DMS114 treated with DMSO at 0.1 percent for 48 hours (cell line): Measurements from ENCODE around the gene STARD10.
"Not testable (repeated sequence)": the region's sequence is repeated elsewhere in the genome, so short reads cannot be mapped to it uniquely, and the experiment has no call there.

Experiments used
- DNase-seq: peaks from one replicate; lab custom pipeline; 2025; ENCODE audit not compliant: unreplicated experiment; lab: John Stamatoyannopoulos, UW

Gene STARD10

GRCh38 chr11:72793425-72794367 is at the start of gene STARD10:
TSS of gene STARD10 (minus strand) at chr11:72794047. CDS start at chr11:72781181, 12,866 bp downstream.
- DNase-seq: peak; percentile 87

- no peak for DNase-seq
Observed at GRCh38 chr11:72842653-72843330, 48.9 kb upstream of the STARD10 start.

- DNase-seq: no peak
Observed at GRCh38 chr11:72842126-72842525, 48.3 kb upstream of the STARD10 start.

GRCh38 chr11:72841397-72841796 is 47.5 kb upstream of the STARD10 start:
- DNase-seq: no peak

- DNase-seq: no peak
Observed at GRCh38 chr11:72840780-72841179, 46.9 kb upstream of the STARD10 start.

GRCh38 chr11:72838691-72839305 is 45.0 kb upstream of the STARD10 start:
- no peak for DNase-seq

- no peak for DNase-seq
Observed at GRCh38 chr11:72836111-72836510, 42.3 kb upstream of the STARD10 start.

- DNase-seq: no peak
Observed at GRCh38 chr11:72834905-72835304, 41.1 kb upstream of the STARD10 start.

GRCh38 chr11:72833811-72834493 is 40.1 kb upstream of the STARD10 start:
- no peak for DNase-seq

GRCh38 chr11:72833083-72833733 is 39.4 kb upstream of the STARD10 start:
- DNase-seq: no peak

GRCh38 chr11:72832301-72833082 is 38.6 kb upstream of the STARD10 start:
- no peak for DNase-seq

GRCh38 chr11:72831521-72832300 is 37.9 kb upstream of the STARD10 start:
- DNase-seq: peak; percentile 43

GRCh38 chr11:72829884-72830533 is 36.2 kb upstream of the STARD10 start:
- no peak for DNase-seq

- DNase-seq: no peak
Observed at GRCh38 chr11:72829178-72829577, 35.3 kb upstream of the STARD10 start.

- no peak for DNase-seq
Observed at GRCh38 chr11:72828692-72829101, 34.9 kb upstream of the STARD10 start.

GRCh38 chr11:72828081-72828567 is 34.3 kb upstream of the STARD10 start:
- DNase-seq: no peak

- not testable (repeated sequence) for DNase-seq
Observed at GRCh38 chr11:72827656-72828055, 33.8 kb upstream of the STARD10 start.

GRCh38 chr11:72826942-72827480 is 33.2 kb upstream of the STARD10 start:
- DNase-seq: no peak
